Liver (tissue), 3 donors: Measurements from ENCODE around the gene PKP1.

Experiments used
- CTCF ChIP-seq: fragments of 150-350 bp; IDR thresholded peaks from 2 replicates; pipeline ENCODE4 v1.5.1; 2017; ENCODE audit warnings: improper control_type of control experiment, low read depth, low read length; ENCODE audit not compliant: missing input control
- EGR1 ChIP-seq, 2 donors: IDR thresholded peaks; 2 replicates each; pipeline ENCODE4 v1.6.1; 2016 to 2018; ENCODE audit warnings: antibody characterized with exemption in 2 of 2, low read depth in 2 of 2
- FOXA1 ChIP-seq: IDR thresholded peaks from 2 replicates; pipeline ENCODE4 v1.6.1; 2016; ENCODE audit warnings: antibody characterized with exemption
- YY1 ChIP-seq: IDR thresholded peaks from 2 replicates; pipeline ENCODE4 v1.6.1; 2016; ENCODE audit warnings: antibody characterized with exemption, mild to moderate bottlenecking
- TF ChIP-seq, protein P1 (sequence below): IDR thresholded peaks from 2 replicates; pipeline ENCODE4 v1.6.1; 2016; ENCODE audit warnings: antibody characterized with exemption, mild to moderate bottlenecking
- donor health status: healthy.
- donor health status: healthy.

DNA sequence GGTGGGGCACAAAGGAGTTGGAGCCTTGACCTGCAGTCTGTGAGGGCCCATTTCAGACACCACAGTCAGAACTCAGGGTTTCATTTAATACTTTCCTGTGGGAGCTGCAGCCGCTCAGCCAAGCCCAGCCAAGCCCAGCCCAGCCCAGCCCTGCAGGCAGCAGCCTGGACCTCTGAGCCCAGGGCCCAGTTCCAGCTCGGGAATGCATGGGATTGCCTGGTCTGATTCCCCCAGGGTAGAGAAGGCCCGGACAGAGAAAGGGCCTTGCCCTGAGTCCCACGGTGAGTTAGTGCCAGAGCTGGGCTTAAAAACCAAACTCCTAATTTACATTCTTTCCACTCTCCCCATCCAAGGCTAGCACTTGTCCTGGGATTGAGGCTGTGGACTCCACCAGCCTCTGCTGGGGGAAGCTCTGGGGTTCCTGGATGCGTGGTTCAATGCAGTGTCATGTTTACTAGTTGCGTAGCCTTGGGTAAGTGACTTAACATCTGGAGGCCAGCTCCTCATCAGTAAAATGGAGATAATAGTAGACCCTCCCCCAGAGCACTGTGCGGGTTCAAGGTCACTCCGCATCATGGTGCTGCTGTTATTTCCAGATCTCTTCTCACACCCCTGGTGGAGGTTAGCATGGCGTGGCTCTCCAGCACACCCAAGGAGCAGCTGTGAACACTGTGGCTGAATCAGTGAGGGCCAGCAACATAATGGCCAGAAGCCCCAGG is 29.2 kb upstream of the PKP1 start:
- TF ChIP-seq, protein P1, sequence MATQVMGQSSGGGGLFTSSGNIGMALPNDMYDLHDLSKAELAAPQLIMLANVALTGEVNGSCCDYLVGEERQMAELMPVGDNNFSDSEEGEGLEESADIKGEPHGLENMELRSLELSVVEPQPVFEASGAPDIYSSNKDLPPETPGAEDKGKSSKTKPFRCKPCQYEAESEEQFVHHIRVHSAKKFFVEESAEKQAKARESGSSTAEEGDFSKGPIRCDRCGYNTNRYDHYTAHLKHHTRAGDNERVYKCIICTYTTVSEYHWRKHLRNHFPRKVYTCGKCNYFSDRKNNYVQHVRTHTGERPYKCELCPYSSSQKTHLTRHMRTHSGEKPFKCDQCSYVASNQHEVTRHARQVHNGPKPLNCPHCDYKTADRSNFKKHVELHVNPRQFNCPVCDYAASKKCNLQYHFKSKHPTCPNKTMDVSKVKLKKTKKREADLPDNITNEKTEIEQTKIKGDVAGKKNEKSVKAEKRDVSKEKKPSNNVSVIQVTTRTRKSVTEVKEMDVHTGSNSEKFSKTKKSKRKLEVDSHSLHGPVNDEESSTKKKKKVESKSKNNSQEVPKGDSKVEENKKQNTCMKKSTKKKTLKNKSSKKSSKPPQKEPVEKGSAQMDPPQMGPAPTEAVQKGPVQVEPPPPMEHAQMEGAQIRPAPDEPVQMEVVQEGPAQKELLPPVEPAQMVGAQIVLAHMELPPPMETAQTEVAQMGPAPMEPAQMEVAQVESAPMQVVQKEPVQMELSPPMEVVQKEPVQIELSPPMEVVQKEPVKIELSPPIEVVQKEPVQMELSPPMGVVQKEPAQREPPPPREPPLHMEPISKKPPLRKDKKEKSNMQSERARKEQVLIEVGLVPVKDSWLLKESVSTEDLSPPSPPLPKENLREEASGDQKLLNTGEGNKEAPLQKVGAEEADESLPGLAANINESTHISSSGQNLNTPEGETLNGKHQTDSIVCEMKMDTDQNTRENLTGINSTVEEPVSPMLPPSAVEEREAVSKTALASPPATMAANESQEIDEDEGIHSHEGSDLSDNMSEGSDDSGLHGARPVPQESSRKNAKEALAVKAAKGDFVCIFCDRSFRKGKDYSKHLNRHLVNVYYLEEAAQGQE: no peak
- TF ChIP-seq CTCF: no peak
- TF ChIP-seq YY1: no peak
- no peak for TF ChIP-seq EGR1 (IDR thresholded peaks at IDR 0.05; ENCODE audit: low read depth in 2 of 2)
- TF ChIP-seq FOXA1: no peak
